Activated CD4-positive, alpha-beta T cell treated with anti-CD3 and anti-CD28 coated beads, Interleukin-2, Interleukin-6, amounts not matched to agents 100 ng/mL and 50 ng/mL, durations not matched to agents 16 hours and 8 hours (primary cell): ENCODE results near the gene NGEF.

ENCODE experiments used
- DNase-seq: peaks from one replicate; pipeline ENCODE4 v3.0.0-alpha.2; 2020

Gene NGEF

GRCh38 chr2:232893834-232894233 lies 119.2 kb downstream of the NGEF start:
- DNase-seq: no peak

- no peak for DNase-seq
These were observed 120.2 kb downstream of the NGEF start for GRCh38 chr2:232892843-232893242.

GRCh38 chr2:232892221-232892620 lies 120.8 kb downstream of the NGEF start:
- DNase-seq: no peak

- DNase-seq: no peak
These were observed 121.4 kb downstream of the NGEF start for GRCh38 chr2:232891621-232892071.

- no peak for DNase-seq
These were observed 122.0 kb downstream of the NGEF start for GRCh38 chr2:232890896-232891601.

GRCh38 chr2:232890536-232890895 lies 122.5 kb downstream of the NGEF start:
- DNase-seq: no peak

GRCh38 chr2:232889876-232890401 lies 123.1 kb downstream of the NGEF start:
- DNase-seq: no peak

GRCh38 chr2:232888839-232889529 lies 124.1 kb downstream of the NGEF start:
- no peak for DNase-seq

- no peak for DNase-seq
These were observed 124.8 kb downstream of the NGEF start for GRCh38 chr2:232888099-232888836.

GRCh38 chr2:232887171-232887850 lies 125.7 kb downstream of the NGEF start:
- DNase-seq: no peak

- no peak for DNase-seq
These were observed 126.4 kb downstream of the NGEF start for GRCh38 chr2:232886632-232887031.

- DNase-seq: no peak
These were observed 126.9 kb downstream of the NGEF start for GRCh38 chr2:232886176-232886575.

- DNase-seq: no peak
These were observed 127.6 kb downstream of the NGEF start for GRCh38 chr2:232885264-232885961.

GRCh38 chr2:232884549-232885263 lies 128.3 kb downstream of the NGEF start:
- DNase-seq: no peak

GRCh38 chr2:232884001-232884421 lies 129.0 kb downstream of the NGEF start:
- no peak for DNase-seq

GRCh38 chr2:232883116-232883721 lies 129.8 kb downstream of the NGEF start:
- DNase-seq: no peak

GRCh38 chr2:232882505-232883115 lies 130.4 kb downstream of the NGEF start:
- DNase-seq: no peak

GRCh38 chr2:232882085-232882484 lies 131.0 kb downstream of the NGEF start:
- no peak for DNase-seq

GRCh38 chr2:232880764-232881351 lies 132.2 kb downstream of the NGEF start:
- no peak for DNase-seq
